Progenitor cell of endocrine pancreas (in vitro differentiated cells): ENCODE results near the gene POLR2E. TPM values are rescaled to one million over a fixed set of nuclear protein-coding genes. Genes with fewer than 3 reads are reported as not detected.
A peak's percentile ranks its signal among the peaks of the same experiment; 100 is the strongest.

Experiments
- DNase-seq: peaks from one replicate; pipeline ENCODE4 v3.0.0; 2021; ENCODE audit warnings: low spot score; ENCODE audit not compliant: unreplicated experiment
- H3K27ac Mint-ChIP-seq: 2 replicates; pipeline ENCODE4 v1.8.0; 2021; ENCODE audit warnings: mild to moderate bottlenecking, moderate library complexity, mixed read lengths
- H3K27me3 Mint-ChIP-seq: 2 replicates; pipeline ENCODE4 v1.8.0; 2021; ENCODE audit warnings: mixed read lengths
- H3K36me3 Mint-ChIP-seq: 2 replicates; pipeline ENCODE4 v1.8.0; 2022; ENCODE audit warnings: mixed read lengths; ENCODE audit not compliant: insufficient read depth
- H3K4me1 Mint-ChIP-seq: 2 replicates; pipeline ENCODE4 v1.8.0; 2021; ENCODE audit warnings: low read depth, mixed read lengths
- H3K4me3 Mint-ChIP-seq: 2 replicates; pipeline ENCODE4 v1.8.0; 2021; ENCODE audit warnings: low read depth, mild to moderate bottlenecking, moderate library complexity, mixed read lengths
- H3K9me3 Mint-ChIP-seq: 2 replicates; pipeline ENCODE4 v1.8.0; 2021; ENCODE audit warnings: low read depth, mixed read lengths
- total RNA-seq: library from RNA; stranded (reverse); gene quantifications from 2 replicates; pipeline ENCODE4 v1.2.1, GENCODE V29; 2021
- TF ChIP-seq, protein P1 (sequence below): fragments of 200-600 bp; sonication (generic); IDR thresholded peaks from one replicate; pipeline ENCODE4 v1.5.0; 2021; ENCODE audit warnings: antibody characterized with exemption, mild to moderate bottlenecking; ENCODE audit not compliant: unreplicated experiment

Gene POLR2E
- total RNA-seq, 1 donor from 2014 or later: 161 TPM

DNA sequence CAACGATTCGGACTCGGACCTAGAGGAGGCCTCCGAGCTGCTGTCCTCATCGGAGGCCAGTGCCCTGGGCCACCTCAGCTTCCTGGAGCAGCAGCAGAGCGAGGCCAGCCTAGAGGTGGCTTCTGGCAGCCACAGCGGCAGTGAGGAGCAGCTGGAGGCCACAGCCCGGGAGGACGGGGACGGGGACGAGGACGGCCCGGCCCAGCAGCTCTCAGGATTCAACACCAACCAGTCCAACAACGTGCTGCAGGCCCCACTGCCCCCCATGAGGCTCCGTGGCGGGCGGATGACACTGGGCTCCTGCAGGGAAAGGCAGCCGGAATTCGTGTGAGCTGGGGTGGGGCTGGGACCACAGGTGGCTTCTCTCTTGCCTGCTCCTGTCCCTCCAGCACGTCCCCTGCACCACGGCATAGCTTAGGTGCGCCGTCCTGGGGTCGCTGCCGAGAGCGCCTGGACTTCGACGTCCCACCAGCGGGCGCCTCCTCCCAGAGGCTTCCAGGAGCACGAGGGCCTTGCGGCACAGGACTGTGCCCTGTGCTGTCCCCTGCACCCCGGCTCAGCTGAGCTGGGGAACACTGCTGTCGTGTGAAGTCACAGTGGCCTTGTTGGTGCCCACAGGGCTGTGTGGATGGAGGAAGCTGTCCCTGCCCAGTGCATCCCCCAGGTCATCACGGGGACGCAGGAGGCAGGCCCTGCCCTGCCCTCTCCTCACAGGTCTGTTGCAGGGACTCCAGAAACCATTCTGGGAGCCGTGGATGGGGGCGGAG, 9.3 kb downstream of the POLR2E start:
- no peaks in the 10 kb centered on the region for H3K4me1 Mint-ChIP-seq
- DNase-seq: no peak
- H3K27ac Mint-ChIP-seq: no peak overlapping the region
- TF ChIP-seq, protein P1, sequence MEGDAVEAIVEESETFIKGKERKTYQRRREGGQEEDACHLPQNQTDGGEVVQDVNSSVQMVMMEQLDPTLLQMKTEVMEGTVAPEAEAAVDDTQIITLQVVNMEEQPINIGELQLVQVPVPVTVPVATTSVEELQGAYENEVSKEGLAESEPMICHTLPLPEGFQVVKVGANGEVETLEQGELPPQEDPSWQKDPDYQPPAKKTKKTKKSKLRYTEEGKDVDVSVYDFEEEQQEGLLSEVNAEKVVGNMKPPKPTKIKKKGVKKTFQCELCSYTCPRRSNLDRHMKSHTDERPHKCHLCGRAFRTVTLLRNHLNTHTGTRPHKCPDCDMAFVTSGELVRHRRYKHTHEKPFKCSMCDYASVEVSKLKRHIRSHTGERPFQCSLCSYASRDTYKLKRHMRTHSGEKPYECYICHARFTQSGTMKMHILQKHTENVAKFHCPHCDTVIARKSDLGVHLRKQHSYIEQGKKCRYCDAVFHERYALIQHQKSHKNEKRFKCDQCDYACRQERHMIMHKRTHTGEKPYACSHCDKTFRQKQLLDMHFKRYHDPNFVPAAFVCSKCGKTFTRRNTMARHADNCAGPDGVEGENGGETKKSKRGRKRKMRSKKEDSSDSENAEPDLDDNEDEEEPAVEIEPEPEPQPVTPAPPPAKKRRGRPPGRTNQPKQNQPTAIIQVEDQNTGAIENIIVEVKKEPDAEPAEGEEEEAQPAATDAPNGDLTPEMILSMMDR: no peak
- H3K27me3 Mint-ChIP-seq: no peaks in the 10 kb centered on the region
- H3K9me3 Mint-ChIP-seq: no peaks in the 10 kb centered on the region
- H3K36me3 Mint-ChIP-seq: peaks cover 7% of the 10 kb centered on the region
- H3K4me3 Mint-ChIP-seq: no peak overlapping the region

- H3K27me3 Mint-ChIP-seq: no peaks in the 10 kb centered on the region
- no peak for DNase-seq
- TF ChIP-seq, protein P1: no peak
- H3K9me3 Mint-ChIP-seq: no peaks in the 10 kb centered on the region
- no peaks in the 10 kb centered on the region for H3K4me1 Mint-ChIP-seq
- H3K27ac Mint-ChIP-seq: no peak overlapping the region
- H3K36me3 Mint-ChIP-seq: peaks cover 7% of the 10 kb centered on the region
- H3K4me3 Mint-ChIP-seq: no peak overlapping the region
Observed at GRCh38 chr19:1085053-1085658, 10.0 kb downstream of the POLR2E start.

DNA sequence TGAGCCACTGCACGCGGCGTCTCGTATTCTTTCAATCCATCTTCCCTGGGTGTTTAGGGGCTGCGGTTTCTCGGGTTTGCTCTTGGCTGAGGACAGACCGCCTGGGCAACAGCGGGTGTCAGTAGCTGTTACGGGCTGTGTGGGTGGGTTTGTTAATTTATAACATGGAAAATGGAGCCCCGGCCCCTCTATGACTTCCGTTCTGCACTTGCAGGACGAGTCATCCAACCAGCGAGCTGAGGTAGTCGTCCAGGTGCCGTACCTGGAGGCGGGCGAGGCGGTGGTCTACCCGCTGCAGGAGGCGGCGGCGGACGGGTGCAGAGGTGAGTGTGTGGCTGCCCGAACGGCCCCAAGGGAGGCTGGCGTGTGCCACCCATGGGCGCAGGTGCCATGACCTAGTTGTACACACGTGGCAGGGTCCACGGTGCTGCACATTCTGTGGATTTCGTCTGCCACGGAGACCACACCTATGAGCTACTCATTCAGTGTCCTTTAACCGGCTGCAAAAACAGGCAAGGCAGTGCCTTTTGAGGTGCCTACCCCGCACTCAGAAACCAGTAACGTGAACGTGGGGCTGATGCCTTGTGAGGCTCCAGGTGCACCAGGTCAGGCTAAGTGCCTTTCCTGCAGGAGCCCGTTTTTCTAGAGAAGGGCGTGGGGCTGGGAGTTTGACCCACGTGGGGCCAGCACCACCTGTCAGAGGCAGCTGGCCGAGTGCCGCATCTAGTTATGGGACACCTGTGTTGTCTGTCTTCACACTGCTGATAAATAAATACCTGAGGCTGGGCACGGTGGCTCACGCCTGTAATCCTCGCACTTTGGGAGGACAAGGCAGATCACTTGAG, 10.9 kb downstream of the POLR2E start:
- H3K36me3 Mint-ChIP-seq: peaks cover 7% of the 10 kb centered on the region
- H3K4me1 Mint-ChIP-seq: no peaks in the 10 kb centered on the region
- no peaks in the 10 kb centered on the region for H3K27me3 Mint-ChIP-seq
- DNase-seq: no peak
- TF ChIP-seq, protein P1: no peak
- H3K9me3 Mint-ChIP-seq: no peaks in the 10 kb centered on the region
- no peak overlapping the region for H3K27ac Mint-ChIP-seq
- peak overlapping the region; percentile 21 for H3K4me3 Mint-ChIP-seq

DNA sequence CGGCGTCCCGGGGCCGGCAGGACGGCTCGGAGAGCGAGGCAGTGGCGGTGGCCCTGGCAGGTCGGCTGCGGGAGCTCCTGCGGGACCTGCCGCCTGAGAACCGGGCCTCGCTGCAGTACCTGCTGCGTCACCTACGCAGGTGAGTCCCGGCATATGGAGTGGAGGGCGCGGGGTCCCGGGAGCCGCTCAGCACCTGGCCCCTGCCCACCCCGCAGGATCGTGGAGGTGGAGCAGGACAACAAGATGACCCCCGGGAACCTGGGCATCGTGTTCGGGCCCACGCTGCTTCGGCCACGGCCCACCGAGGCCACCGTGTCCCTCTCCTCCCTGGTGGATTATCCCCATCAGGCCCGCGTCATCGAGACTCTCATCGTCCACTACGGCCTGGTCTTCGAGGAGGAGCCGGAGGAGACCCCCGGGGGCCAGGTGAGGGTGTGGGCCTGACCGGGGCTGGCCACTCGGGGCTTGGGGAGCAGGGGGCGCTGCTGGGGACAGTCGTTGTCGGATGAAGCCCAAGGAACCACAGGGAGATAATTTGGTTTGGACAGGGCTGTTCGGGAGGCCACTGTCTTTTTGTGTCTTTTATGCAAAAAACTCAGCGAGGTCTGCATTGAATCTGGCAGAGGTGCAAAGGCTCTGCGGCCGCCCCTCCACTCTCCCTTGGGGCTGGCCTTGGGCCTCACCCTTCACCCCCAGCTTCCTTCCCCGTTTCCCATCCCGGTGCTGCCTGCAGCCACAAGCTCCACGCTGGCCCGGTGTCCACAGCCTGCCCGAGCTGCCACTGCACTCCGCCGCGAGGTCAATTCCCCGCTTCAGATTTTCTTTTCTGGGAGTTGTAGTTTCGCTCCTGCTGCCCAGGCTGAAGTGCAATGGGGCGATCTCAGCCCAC, 12.0 kb downstream of the POLR2E start:
- no peaks in the 10 kb centered on the region for H3K9me3 Mint-ChIP-seq
- TF ChIP-seq, protein P1: no peak
- H3K4me3 Mint-ChIP-seq: peak overlapping the region; percentile 72
- no peaks in the 10 kb centered on the region for H3K27me3 Mint-ChIP-seq
- peaks cover 7% of the 10 kb centered on the region for H3K36me3 Mint-ChIP-seq
- no peak overlapping the region for H3K27ac Mint-ChIP-seq
- H3K4me1 Mint-ChIP-seq: no peaks in the 10 kb centered on the region
- no peak for DNase-seq
